ENCODE data around the gene INPP5J. TPM values are rescaled to one million over a fixed set of nuclear protein-coding genes. Genes with fewer than 3 reads are reported as not detected.

INPP5J gene
- total and polyA plus RNA-seq, 12 donors = 0.48 to 8.1 (median 2.3) TPM

DNA sequence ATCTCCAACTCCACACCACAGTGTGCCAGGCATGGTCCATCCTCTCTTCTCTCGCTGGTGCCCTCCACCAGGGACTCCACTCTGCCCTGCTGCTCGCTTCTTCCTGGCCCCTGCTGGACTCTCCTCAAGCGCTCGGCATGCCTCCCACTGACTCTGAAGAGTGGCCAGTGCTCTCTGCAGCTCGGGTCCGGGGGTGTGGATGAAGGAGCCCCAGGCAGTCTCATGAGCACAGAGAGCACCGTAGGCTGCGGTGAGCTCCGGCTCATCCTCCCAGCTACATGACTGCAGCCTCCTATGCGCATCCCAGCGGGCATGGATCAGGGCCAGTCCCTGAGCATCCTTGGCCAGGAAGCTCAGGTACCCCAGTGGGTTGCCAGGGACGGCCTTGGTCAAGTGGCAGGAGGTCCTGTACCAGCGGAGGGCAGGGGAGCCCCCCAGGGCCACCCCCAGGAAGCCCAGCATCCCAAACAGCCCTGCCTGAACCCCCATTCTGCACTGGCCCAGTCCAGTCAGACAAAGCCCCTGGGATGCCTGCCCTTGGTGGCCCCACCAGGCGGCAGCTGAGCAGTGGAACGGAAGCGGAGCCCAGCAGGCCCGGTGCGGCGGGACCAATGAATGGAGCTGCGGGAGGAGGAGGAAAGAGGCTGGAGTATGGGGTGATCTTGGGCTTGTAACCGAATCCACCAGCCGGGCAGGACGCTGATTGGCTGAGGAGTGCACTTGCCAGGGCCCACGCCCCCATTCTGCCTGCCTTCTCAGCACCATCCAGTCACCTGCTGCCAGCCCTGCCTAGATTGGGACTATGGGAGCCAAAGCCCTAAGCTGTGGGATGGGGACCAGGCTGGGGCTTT, 17.3 kb downstream of the INPP5J start, which contains the start of gene PLA2G3:
Gene PLA2G3, minus strand, starts transcription at position 643 of the 851 bp plus-strand sequence. Its CDS starts 154 bp downstream, at position 489.
- no peak within 1 kb of the TSS for H3K27ac ChIP-seq
- H3K36me3 ChIP-seq (replicated peaks in 1 of 2) = no peaks in the 10 kb centered on the region
- no peak within 1 kb of the TSS for H3K4me3 ChIP-seq
- H3K4me1 ChIP-seq (replicated peaks in 1 of 2) = no peaks in the 10 kb centered on the region
- peak in 1 of 7 donors; percentile 29 for DNase-seq
- no peaks in the 10 kb centered on the region for H3K27me3 ChIP-seq
- WGBS, 4 donors = 43 to 48% (median 45%) methylated on average over 18 to 24 of the region's 24 CpGs
- H3K9me3 ChIP-seq (replicated peaks in 1 of 3) = no peaks in the 10 kb centered on the region
- intact Hi-C loops (cut with DNase I) = loop anchor here in 1 of 2 donors (10.0 kb wide), 1 partner anchor 195 kb away; no protein-coding TSS in a partner anchor
- TF ChIP-seq, protein P1, sequence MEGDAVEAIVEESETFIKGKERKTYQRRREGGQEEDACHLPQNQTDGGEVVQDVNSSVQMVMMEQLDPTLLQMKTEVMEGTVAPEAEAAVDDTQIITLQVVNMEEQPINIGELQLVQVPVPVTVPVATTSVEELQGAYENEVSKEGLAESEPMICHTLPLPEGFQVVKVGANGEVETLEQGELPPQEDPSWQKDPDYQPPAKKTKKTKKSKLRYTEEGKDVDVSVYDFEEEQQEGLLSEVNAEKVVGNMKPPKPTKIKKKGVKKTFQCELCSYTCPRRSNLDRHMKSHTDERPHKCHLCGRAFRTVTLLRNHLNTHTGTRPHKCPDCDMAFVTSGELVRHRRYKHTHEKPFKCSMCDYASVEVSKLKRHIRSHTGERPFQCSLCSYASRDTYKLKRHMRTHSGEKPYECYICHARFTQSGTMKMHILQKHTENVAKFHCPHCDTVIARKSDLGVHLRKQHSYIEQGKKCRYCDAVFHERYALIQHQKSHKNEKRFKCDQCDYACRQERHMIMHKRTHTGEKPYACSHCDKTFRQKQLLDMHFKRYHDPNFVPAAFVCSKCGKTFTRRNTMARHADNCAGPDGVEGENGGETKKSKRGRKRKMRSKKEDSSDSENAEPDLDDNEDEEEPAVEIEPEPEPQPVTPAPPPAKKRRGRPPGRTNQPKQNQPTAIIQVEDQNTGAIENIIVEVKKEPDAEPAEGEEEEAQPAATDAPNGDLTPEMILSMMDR (IDR thresholded peaks at IDR 0.05) = no peak
- no peak for TF ChIP-seq POLR2A (IDR thresholded peaks at IDR 0.05)

GRCh38 chr22:31140746-31141145, 18.0 kb downstream of the INPP5J start:
- intact Hi-C loops (cut with DNase I) = loop anchor here in 1 of 2 donors (10.0 kb wide), 1 partner anchor 196 kb away; no protein-coding TSS in a partner anchor

GRCh38 chr22:31141551-31141950, 18.8 kb downstream of the INPP5J start:
- H3K4me1 ChIP-seq (replicated peaks in 1 of 2) = no peaks in the 10 kb centered on the region
- no peaks in the 10 kb centered on the region for H3K27me3 ChIP-seq
- 72 to 87% (median 83%) methylated on average over 2 of the region's 2 CpGs for WGBS, 4 donors
- H3K4me3 ChIP-seq = no peak overlapping the region
- H3K9me3 ChIP-seq (replicated peaks in 1 of 3) = no peaks in the 10 kb centered on the region
- no peak overlapping the region for H3K27ac ChIP-seq
- H3K36me3 ChIP-seq (replicated peaks in 1 of 2) = no peaks in the 10 kb centered on the region
- TF ChIP-seq, protein P1 (IDR thresholded peaks at IDR 0.05) = no peak
- no peak for TF ChIP-seq POLR2A (IDR thresholded peaks at IDR 0.05)
- intact Hi-C loops (cut with DNase I) = loop anchor here in 1 of 2 donors (10.0 kb wide), 1 partner anchor 197 kb away; no protein-coding TSS in a partner anchor
- no peak for DNase-seq

More at GRCh38 chr22:31140746-31141145, 18.0 kb downstream of the INPP5J start:
- WGBS, 4 donors = 74 to 92% (median 82%) methylated on average over 4 to 5 of the region's 5 CpGs
- Histone ChIP-seq H3K27ac (no peak overlapping the region), H3K9me3 (replicated peaks in 1 of 3) (no peaks in the 10 kb centered on the region), H3K4me1 (replicated peaks in 1 of 2) (no peaks in the 10 kb centered on the region), H3K27me3 (no peaks in the 10 kb centered on the region), H3K36me3 (replicated peaks in 1 of 2) (no peaks in the 10 kb centered on the region), H3K4me3 (no peak overlapping the region)
- DNase-seq = no peak
- TF ChIP-seq, protein P1 (IDR thresholded peaks at IDR 0.05) = no peak
- TF ChIP-seq POLR2A (IDR thresholded peaks at IDR 0.05) = no peak

GRCh38 chr22:31142285-31142684, 19.5 kb downstream of the INPP5J start:
- no peaks in the 10 kb centered on the region for H3K9me3 ChIP-seq (replicated peaks in 1 of 3)
- no peak overlapping the region for H3K27ac ChIP-seq
- no peaks in the 10 kb centered on the region for H3K4me1 ChIP-seq (replicated peaks in 1 of 2)
- no peak overlapping the region for H3K4me3 ChIP-seq
- no peak for TF ChIP-seq POLR2A (IDR thresholded peaks at IDR 0.05)
- TF ChIP-seq, protein P1 (IDR thresholded peaks at IDR 0.05) = no peak
- WGBS, 4 donors = 88 to 100% (median 89%) methylated on average over 1 to 4 of the region's 4 CpGs
- no peaks in the 10 kb centered on the region for H3K36me3 ChIP-seq (replicated peaks in 1 of 2)
- H3K27me3 ChIP-seq = no peaks in the 10 kb centered on the region
- intact Hi-C loops (cut with DNase I) = loop anchor here in 1 of 2 donors (10.0 kb wide), 1 partner anchor 197 kb away; no protein-coding TSS in a partner anchor
- no peak for DNase-seq
